GM20000 (cell line): ENCODE measurements around the gene NCS1.

Source experiments
- DNase-seq: peaks from one replicate; pipeline ENCODE4 v3.0.0; 2012; ENCODE audit warnings: low spot score
- CTCF ChIP-seq: IDR thresholded peaks from 2 replicates; pipeline ENCODE4 v1.5.1; 2012; ENCODE audit warnings: mild to moderate bottlenecking, control low read depth; ENCODE audit errors: extremely low read depth, missing control alignments

Gene NCS1

GRCh38 chr9:130225586-130225985 lies 53.4 kb downstream of the NCS1 start:
- no peak for TF ChIP-seq CTCF
- no peak for DNase-seq

- no peak for TF ChIP-seq CTCF
- DNase-seq: no peak
These were observed 53.9 kb downstream of the NCS1 start for GRCh38 chr9:130226112-130226511.

GRCh38 chr9:130227833-130228232 lies 55.6 kb downstream of the NCS1 start:
- TF ChIP-seq CTCF: no peak

GRCh38 chr9:130229759-130230158 lies 57.6 kb downstream of the NCS1 start:
- no peak for DNase-seq
- TF ChIP-seq CTCF: no peak

More at GRCh38 chr9:130227833-130228232, 55.6 kb downstream of the NCS1 start:
- no peak for DNase-seq

- no peak for DNase-seq
- TF ChIP-seq CTCF: no peak
These were observed 58.4 kb downstream of the NCS1 start for GRCh38 chr9:130230631-130231030.

GRCh38 chr9:130232899-130233586 lies 60.8 kb downstream of the NCS1 start:
- TF ChIP-seq CTCF: no peak
- no peak for DNase-seq

GRCh38 chr9:130233587-130233945 lies 61.4 kb downstream of the NCS1 start:
- DNase-seq: no peak
- no peak for TF ChIP-seq CTCF
